BLaER1 treated with 17β-estradiol and CSF1 and Interleukin-3, amounts not matched to agents 10 nM and 100 nM (cell line): ENCODE results near the gene PPL.
A peak's percentile ranks its signal among the peaks of the same experiment; 100 is the strongest.
"Not testable (repeated sequence)": the region's sequence is repeated elsewhere in the genome, so short reads cannot be mapped to it uniquely, and the experiment has no call there.

Experiments used
- H3K27ac ChIP-seq, 11 experiments: shearing (Covaris generic); formaldehyde crosslinking; 2 replicates each; pipeline ENCODE4 v1.8.1; 2022
- H3K27me3 ChIP-seq, 11 experiments: shearing (Covaris generic); formaldehyde crosslinking; 2 replicates each; pipeline ENCODE4 v1.8.1; 2022
- H3K36me3 ChIP-seq, 11 experiments: shearing (Covaris generic); formaldehyde crosslinking; 2 replicates each; pipeline ENCODE4 v1.8.1; 2022
- H3K4me1 ChIP-seq, 10 experiments: shearing (Covaris generic); formaldehyde crosslinking; 2 replicates each; pipeline ENCODE4 v1.8.1; 2022
- H3K4me2 ChIP-seq, 11 experiments: shearing (Covaris generic); formaldehyde crosslinking; 2 replicates each; pipeline ENCODE4 v1.8.1; 2022
- H3K4me3 ChIP-seq, 10 experiments: shearing (Covaris generic); formaldehyde crosslinking; 2 replicates each; pipeline ENCODE4 v1.8.1; 2022
- H3K9ac ChIP-seq, 11 experiments: shearing (Covaris generic); formaldehyde crosslinking; 2 replicates each; pipeline ENCODE4 v1.8.1; 2022
- H3K9me3 ChIP-seq, 11 experiments: shearing (Covaris generic); formaldehyde crosslinking; replicated peaks in 1 of 11; 2 replicates each; pipeline ENCODE4 v1.8.1; 2022
- H4K20me1 ChIP-seq, 11 experiments: shearing (Covaris generic); formaldehyde crosslinking; 2 replicates each; pipeline ENCODE4 v1.8.1; 2022
- Cebpa-rat ChIP-seq, 11 experiments: shearing (Covaris generic); IDR thresholded peaks; 2 replicates each; pipeline ENCODE4 v1.8.1; 2022

PPL gene

GRCh38 chr16:4938683-4939030, 1.7 kb upstream of the PPL start:
- Histone ChIP-seq H3K27me3 (peaks cover 45 to 63% (median 55%) of the 10 kb centered on the region in 11 experiments), H3K4me2 (no peak overlapping the region), H3K27ac (no peak overlapping the region), H3K4me1 (peaks cover 0 to 9% (median 8%) of the 10 kb centered on the region in 10 experiments; a peak in 17 of 20 replicates), H3K9me3 (no peaks in the 10 kb centered on the region), H3K4me3 (no peak overlapping the region), H4K20me1 (peaks cover 0 to 57% (median 0%) of the 10 kb centered on the region in 11 experiments; a peak in 6 of 22 replicates), H3K36me3 (no peaks in the 10 kb centered on the region), H3K9ac (no peak overlapping the region)
- no peak for TF ChIP-seq Cebpa-rat (IDR thresholded peaks at IDR 0.05)

GRCh38 chr16:4937782-4938682, 1.1 kb upstream of the PPL start:
- Histone ChIP-seq H3K4me1 (peaks cover 0 to 3% (median 2%) of the 10 kb centered on the region in 10 experiments; a peak in 11 of 20 replicates), H3K36me3 (no peaks in the 10 kb centered on the region), H3K4me3 (no peak overlapping the region), H3K27ac (no peak overlapping the region), H3K9ac (no peak overlapping the region), H3K9me3 (no peaks in the 10 kb centered on the region), H3K4me2 (no peak overlapping the region), H4K20me1 (peaks cover 0 to 57% (median 0%) of the 10 kb centered on the region in 11 experiments; a peak in 6 of 22 replicates), H3K27me3 (peaks cover 45 to 64% (median 55%) of the 10 kb centered on the region in 11 experiments)
- TF ChIP-seq Cebpa-rat (IDR thresholded peaks at IDR 0.05), result no peak; a peak in 1 of 22 replicates

GRCh38 chr16:4936181-4936990, 562 bp downstream of the PPL start:
- Histone ChIP-seq H3K9ac (no peak overlapping the region), H3K9me3 (no peaks in the 10 kb centered on the region), H3K27ac (no peak overlapping the region), H3K4me3 (no peak overlapping the region), H3K4me1 (no peaks in the 10 kb centered on the region; a peak in 1 of 20 replicates), H3K4me2 (peak overlapping the region in 2 of 11 experiments; percentile 6 to 12; a peak in 2 of 22 replicates), H4K20me1 (peaks cover 0 to 52% (median 0%) of the 10 kb centered on the region in 11 experiments; a peak in 6 of 22 replicates), H3K27me3 (peaks cover 45 to 66% (median 55%) of the 10 kb centered on the region in 11 experiments), H3K36me3 (no peaks in the 10 kb centered on the region)
- TF ChIP-seq Cebpa-rat (IDR thresholded peaks at IDR 0.05), result no peak

GRCh38 chr16:4935241-4935855, 1.6 kb downstream of the PPL start:
- no peak overlapping the region for H3K27ac ChIP-seq

GRCh38 chr16:4934591-4934990, 2.4 kb downstream of the PPL start:
- no peak for TF ChIP-seq Cebpa-rat (IDR thresholded peaks at IDR 0.05)
- H3K9me3 ChIP-seq, result no peaks in the 10 kb centered on the region
- H3K27ac ChIP-seq, result no peak overlapping the region
- H4K20me1 ChIP-seq, result peaks cover 0 to 47% (median 0%) of the 10 kb centered on the region in 11 experiments; a peak in 6 of 22 replicates
- H3K36me3 ChIP-seq, result no peaks in the 10 kb centered on the region
- no peak overlapping the region for H3K4me3 ChIP-seq
- H3K4me1 ChIP-seq, result no peaks in the 10 kb centered on the region; a peak in 1 of 20 replicates
- H3K9ac ChIP-seq, result no peak overlapping the region
- peaks cover 45 to 66% (median 54%) of the 10 kb centered on the region in 11 experiments for H3K27me3 ChIP-seq
- H3K4me2 ChIP-seq, result no peak overlapping the region

More at GRCh38 chr16:4935241-4935855, 1.6 kb downstream of the PPL start:
- no peak overlapping the region for H3K4me3 ChIP-seq
- peaks cover 45 to 66% (median 55%) of the 10 kb centered on the region in 11 experiments for H3K27me3 ChIP-seq
- peaks cover 0 to 47% (median 0%) of the 10 kb centered on the region in 11 experiments; a peak in 6 of 22 replicates for H4K20me1 ChIP-seq
- H3K4me2 ChIP-seq, result no peak overlapping the region
- H3K36me3 ChIP-seq, result no peaks in the 10 kb centered on the region
- no peak for TF ChIP-seq Cebpa-rat (IDR thresholded peaks at IDR 0.05)
- no peaks in the 10 kb centered on the region; a peak in 1 of 20 replicates for H3K4me1 ChIP-seq
- no peak overlapping the region for H3K9ac ChIP-seq
- H3K9me3 ChIP-seq, result no peaks in the 10 kb centered on the region

- H3K4me2 ChIP-seq, result no peak overlapping the region
- H3K27me3 ChIP-seq, result peaks cover 45 to 61% (median 50%) of the 10 kb centered on the region in 11 experiments
- no peak for TF ChIP-seq Cebpa-rat (IDR thresholded peaks at IDR 0.05)
- no peaks in the 10 kb centered on the region; a peak in 1 of 20 replicates for H3K4me1 ChIP-seq
- no peaks in the 10 kb centered on the region for H3K9me3 ChIP-seq
- H3K9ac ChIP-seq, result no peak overlapping the region
- peaks cover 0 to 47% (median 0%) of the 10 kb centered on the region in 11 experiments; a peak in 6 of 22 replicates for H4K20me1 ChIP-seq
- no peak overlapping the region for H3K4me3 ChIP-seq
- H3K36me3 ChIP-seq, result no peaks in the 10 kb centered on the region
- H3K27ac ChIP-seq, result no peak overlapping the region
These were observed 3.0 kb downstream of the PPL start for GRCh38 chr16:4933871-4934395.

- Histone ChIP-seq H4K20me1 (peaks cover 0 to 47% (median 0%) of the 10 kb centered on the region in 11 experiments; a peak in 6 of 22 replicates), H3K27ac (no peak overlapping the region), H3K4me3 (no peak overlapping the region), H3K27me3 (peaks cover 40 to 56% (median 45%) of the 10 kb centered on the region in 11 experiments), H3K4me1 (no peaks in the 10 kb centered on the region; a peak in 1 of 20 replicates), H3K9ac (no peak overlapping the region), H3K36me3 (no peaks in the 10 kb centered on the region), H3K9me3 (peaks cover 0 to 1% (median under 1%) of the 10 kb centered on the region in 11 experiments; a peak in 7 of 22 replicates), H3K4me2 (no peak overlapping the region)
- no peak for TF ChIP-seq Cebpa-rat (IDR thresholded peaks at IDR 0.05)
These were observed 3.5 kb downstream of the PPL start for GRCh38 chr16:4933433-4933832.

- Histone ChIP-seq H3K4me3 (no peak overlapping the region), H3K4me1 (no peaks in the 10 kb centered on the region; a peak in 1 of 20 replicates), H3K36me3 (no peaks in the 10 kb centered on the region), H4K20me1 (peaks cover 0 to 33% (median 0%) of the 10 kb centered on the region in 11 experiments; a peak in 4 of 22 replicates), H3K27me3 (peaks cover 20 to 35% (median 24%) of the 10 kb centered on the region in 11 experiments), H3K9me3 (peaks cover 18 to 22% (median 21%) of the 10 kb centered on the region in 11 experiments), H3K4me2 (no peak overlapping the region), H3K9ac (no peak overlapping the region), H3K27ac (no peak overlapping the region)
- no peak for TF ChIP-seq Cebpa-rat (IDR thresholded peaks at IDR 0.05)
These were observed 5.6 kb downstream of the PPL start for GRCh38 chr16:4931381-4931780.

- H4K20me1 ChIP-seq, result peaks cover 0 to 15% (median 0%) of the 10 kb centered on the region in 11 experiments; a peak in 4 of 22 replicates
- H3K27ac ChIP-seq, H3K4me1 ChIP-seq, H3K4me2 ChIP-seq, H3K36me3 ChIP-seq, H3K4me3 ChIP-seq, H3K9ac ChIP-seq: not testable (repeated sequence)
- peaks cover 2 to 18% (median 6%) of the 10 kb centered on the region in 11 experiments; a peak in 19 of 22 replicates for H3K27me3 ChIP-seq
- H3K9me3 ChIP-seq, result peaks cover 25 to 31% (median 29%) of the 10 kb centered on the region in 11 experiments
These were observed 7.3 kb downstream of the PPL start for GRCh38 chr16:4929619-4930018.
